ENCODE data around the gene CLCN6. TPM values are rescaled to one million over a fixed set of nuclear protein-coding genes. Genes with fewer than 3 reads are reported as not detected.

CLCN6 gene
- total RNA-seq, 4 donors from 2014 or later = 12.8 to 23.8 (median 18.3) TPM

GRCh38 chr1:11782127-11782708 lies 23.8 kb upstream of the CLCN6 start:
- Histone ChIP-seq H3K9me3 (no peaks in the 10 kb centered on the region), H3K27ac (no peak overlapping the region), H3K4me1 (peaks cover 0 to 29% (median 20%) of the 10 kb centered on the region in 3 donors), H3K27me3 (no peaks in the 10 kb centered on the region), H3K4me3 (no peak overlapping the region), H3K36me3 (no peaks in the 10 kb centered on the region)
- WGBS, 2 donors (ENCODE audit: low coverage in 1 of 2) = 64 to 92% methylated on average over 2 to 5 of the region's 6 CpGs
- ATAC-seq = no peak
- TF ChIP-seq POLR2AphosphoS5 (IDR thresholded peaks at IDR 0.05) (no peak), POLR2A (IDR thresholded peaks at IDR 0.05) (no peak), EP300 (IDR thresholded peaks at IDR 0.05) (no peak)
- TF ChIP-seq, protein P1, sequence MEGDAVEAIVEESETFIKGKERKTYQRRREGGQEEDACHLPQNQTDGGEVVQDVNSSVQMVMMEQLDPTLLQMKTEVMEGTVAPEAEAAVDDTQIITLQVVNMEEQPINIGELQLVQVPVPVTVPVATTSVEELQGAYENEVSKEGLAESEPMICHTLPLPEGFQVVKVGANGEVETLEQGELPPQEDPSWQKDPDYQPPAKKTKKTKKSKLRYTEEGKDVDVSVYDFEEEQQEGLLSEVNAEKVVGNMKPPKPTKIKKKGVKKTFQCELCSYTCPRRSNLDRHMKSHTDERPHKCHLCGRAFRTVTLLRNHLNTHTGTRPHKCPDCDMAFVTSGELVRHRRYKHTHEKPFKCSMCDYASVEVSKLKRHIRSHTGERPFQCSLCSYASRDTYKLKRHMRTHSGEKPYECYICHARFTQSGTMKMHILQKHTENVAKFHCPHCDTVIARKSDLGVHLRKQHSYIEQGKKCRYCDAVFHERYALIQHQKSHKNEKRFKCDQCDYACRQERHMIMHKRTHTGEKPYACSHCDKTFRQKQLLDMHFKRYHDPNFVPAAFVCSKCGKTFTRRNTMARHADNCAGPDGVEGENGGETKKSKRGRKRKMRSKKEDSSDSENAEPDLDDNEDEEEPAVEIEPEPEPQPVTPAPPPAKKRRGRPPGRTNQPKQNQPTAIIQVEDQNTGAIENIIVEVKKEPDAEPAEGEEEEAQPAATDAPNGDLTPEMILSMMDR (IDR thresholded peaks at IDR 0.05) = no peak

DNA sequence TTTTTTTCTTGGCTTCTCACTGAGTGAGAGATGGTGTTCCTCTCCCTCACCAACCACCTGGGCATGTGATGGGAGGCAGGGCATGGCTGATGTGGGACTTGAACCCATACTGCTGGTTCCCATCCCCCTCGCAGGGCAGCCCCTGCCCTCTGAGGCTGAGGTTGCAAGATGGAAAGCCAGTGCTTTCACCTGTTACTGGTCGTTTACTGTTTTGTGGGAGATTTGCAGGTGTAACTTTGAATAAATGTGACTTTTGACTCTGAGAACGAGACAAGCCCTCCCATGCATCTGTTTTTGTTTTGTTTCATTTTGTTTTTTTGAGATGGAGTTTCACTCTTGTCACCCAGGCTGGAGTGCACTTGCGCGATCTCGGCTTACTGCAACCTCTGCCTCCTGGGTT lies 22.4 kb upstream of the CLCN6 start:
- TF ChIP-seq, protein P1 (IDR thresholded peaks at IDR 0.05) = no peak
- TF ChIP-seq EP300 (IDR thresholded peaks at IDR 0.05) = no peak
- TF ChIP-seq POLR2AphosphoS5 (IDR thresholded peaks at IDR 0.05) = no peak
- no peak for TF ChIP-seq POLR2A (IDR thresholded peaks at IDR 0.05)
- H3K4me1 ChIP-seq = peaks cover 0 to 43% (median 33%) of the 10 kb centered on the region in 3 donors
- H3K36me3 ChIP-seq = no peaks in the 10 kb centered on the region
- ATAC-seq = no peak
- WGBS, 2 donors (ENCODE audit: low coverage in 1 of 2) = 95 to 100% methylated on average over 4 to 6 of the region's 6 CpGs
- H3K9me3 ChIP-seq = no peaks in the 10 kb centered on the region
- H3K27me3 ChIP-seq = no peaks in the 10 kb centered on the region
- no peak overlapping the region for H3K4me3 ChIP-seq
- H3K27ac ChIP-seq = no peak overlapping the region

DNA sequence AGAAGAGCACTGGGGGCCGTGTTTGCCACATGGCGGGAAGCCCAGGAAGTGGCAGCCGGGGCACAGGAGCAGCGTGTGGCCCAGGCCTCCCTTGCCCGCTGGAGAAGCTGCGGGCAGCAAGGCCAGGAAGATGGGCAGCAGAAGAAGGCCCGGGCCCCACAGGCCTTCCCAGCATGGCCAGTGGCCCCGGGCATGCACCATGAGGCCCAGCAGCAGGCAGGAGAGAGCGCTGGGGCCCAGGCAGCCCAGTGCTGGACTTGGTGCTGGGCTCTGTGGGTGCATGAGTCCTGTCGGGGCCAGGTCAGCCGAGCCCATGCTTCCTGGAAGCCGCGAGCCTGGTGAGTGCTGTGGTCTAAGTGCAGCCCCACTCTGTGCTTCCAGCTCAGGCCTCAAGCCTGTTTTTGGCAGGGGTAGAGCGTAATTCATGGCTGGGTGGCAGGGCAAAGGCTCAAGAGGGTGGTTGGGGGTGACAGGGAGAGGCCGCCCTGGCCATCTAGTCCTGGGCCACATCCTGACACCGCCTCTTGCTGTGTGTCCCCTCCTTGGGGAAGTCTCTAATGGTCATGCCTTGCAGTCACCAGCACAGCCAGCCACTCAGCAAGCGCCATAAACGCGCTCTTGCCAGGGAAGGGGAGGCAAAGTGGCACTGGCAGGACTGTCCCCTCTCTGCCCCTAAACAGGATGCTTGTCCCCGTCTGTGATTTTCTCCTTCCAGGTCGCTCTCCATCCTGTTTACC lies 21.6 kb upstream of the CLCN6 start:
- no peaks in the 10 kb centered on the region for H3K27me3 ChIP-seq
- H3K9me3 ChIP-seq = no peaks in the 10 kb centered on the region
- peak overlapping the region in 1 of 2 donors; percentile 42 for H3K4me3 ChIP-seq
- no peak for TF ChIP-seq EP300 (IDR thresholded peaks at IDR 0.05)
- TF ChIP-seq POLR2AphosphoS5 (IDR thresholded peaks at IDR 0.05) = no peak
- TF ChIP-seq, protein P1 (IDR thresholded peaks at IDR 0.05) = no peak
- no peak for TF ChIP-seq POLR2A (IDR thresholded peaks at IDR 0.05)
- peaks cover 0 to 4% of the 10 kb centered on the region in 2 donors for H3K36me3 ChIP-seq
- WGBS, 2 donors (ENCODE audit: low coverage in 1 of 2) = 75% methylated on average over 2 of the region's 21 CpGs; no CpG with 5 or more reads in 1 of the 2 donors
- peak overlapping the region in 3 of 4 donors; percentile 38 to 56 (median 50) for H3K27ac ChIP-seq
- H3K4me1 ChIP-seq = peaks cover 0 to 51% (median 42%) of the 10 kb centered on the region in 3 donors
- ATAC-seq = no peak

DNA sequence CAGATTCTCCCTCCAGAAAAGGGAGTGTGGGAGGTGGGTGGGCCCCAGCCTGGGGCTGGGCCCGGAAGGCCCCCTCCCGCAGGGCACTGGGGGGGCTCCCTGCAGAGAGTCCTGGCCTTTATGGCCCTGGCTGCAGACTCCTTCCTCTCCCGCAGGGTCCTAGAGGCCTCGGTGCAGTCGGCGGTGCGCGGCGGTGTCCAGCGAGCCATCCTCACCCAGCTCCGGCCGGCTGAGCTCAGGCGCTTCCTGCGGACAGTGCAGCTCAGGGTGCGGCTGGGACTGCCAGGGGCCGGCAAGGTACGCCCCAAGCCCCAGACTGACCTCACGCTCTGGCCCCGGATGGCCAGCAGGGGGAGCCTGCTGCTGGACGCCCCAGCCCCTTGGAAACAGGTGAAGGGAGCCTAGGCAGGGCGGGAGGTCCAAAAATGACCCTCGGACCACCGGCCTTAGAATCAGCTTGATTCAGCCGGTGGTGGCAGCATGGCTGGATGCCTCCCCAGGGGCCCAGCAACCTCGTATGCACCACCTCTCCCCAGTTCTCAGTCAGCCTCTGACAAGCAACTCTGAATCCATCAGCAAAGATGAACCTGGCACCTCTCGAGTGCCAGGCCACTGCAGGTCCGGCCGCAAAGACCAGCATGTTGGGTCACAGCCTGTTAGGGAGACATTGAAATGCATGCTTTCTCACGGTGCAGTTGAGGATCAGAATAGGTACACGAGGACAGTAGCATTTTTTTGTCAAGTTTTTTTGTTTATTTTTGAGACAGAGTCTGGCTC lies 20.8 kb upstream of the CLCN6 start:
- Histone ChIP-seq H3K9me3 (no peaks in the 10 kb centered on the region), H3K4me3 (peak overlapping the region in 1 of 2 donors; percentile 42), H3K4me1 (peaks cover 0 to 59% (median 48%) of the 10 kb centered on the region in 3 donors), H3K27me3 (no peaks in the 10 kb centered on the region), H3K36me3 (peaks cover 0 to 11% of the 10 kb centered on the region in 2 donors), H3K27ac (peak overlapping the region in 3 of 4 donors; percentile 38 to 56 (median 50))
- 9 to 21% methylated on average over 8 to 9 of the region's 30 CpGs for WGBS, 2 donors (ENCODE audit: low coverage in 1 of 2)
- ATAC-seq = peak; percentile 56
- TF ChIP-seq, protein P1 (IDR thresholded peaks at IDR 0.05) = peak in 3 of 4 experiments; percentile 80 to 92 (median 85)
- TF ChIP-seq POLR2AphosphoS5 (IDR thresholded peaks at IDR 0.05) = peak; percentile 25
- no peak for TF ChIP-seq EP300 (IDR thresholded peaks at IDR 0.05)
